ENCODE measurements around the gene NNMT.
A peak's percentile ranks its signal among the peaks of the same experiment; 100 is the strongest.
"Not testable (repeated sequence)": the region's sequence is repeated elsewhere in the genome, so short reads cannot be mapped to it uniquely, and the experiment has no call there.

The NNMT gene

GRCh38 chr11:114322934-114323333 is 26.7 kb downstream of the NNMT start:
- no peak overlapping the region for H3K4me3 ChIP-seq (replicated peaks; ENCODE audit: low read depth, low read length)
- DNase-seq (ENCODE audit: extremely low read depth, low read depth), result no peak
- TF ChIP-seq CTCF (IDR thresholded peaks at IDR 0.05; ENCODE audit: low read depth, low read length, missing control alignments), result no peak

GRCh38 chr11:114326151-114326550 is 30.0 kb downstream of the NNMT start:
- no peak for DNase-seq (ENCODE audit: extremely low read depth, low read depth)
- H3K4me3 ChIP-seq (replicated peaks; ENCODE audit: low read depth, low read length), result no peak overlapping the region
- TF ChIP-seq CTCF (IDR thresholded peaks at IDR 0.05; ENCODE audit: low read depth, low read length, missing control alignments), result no peak

- no peak for TF ChIP-seq CTCF (IDR thresholded peaks at IDR 0.05; ENCODE audit: low read depth, low read length, missing control alignments)
- H3K4me3 ChIP-seq (replicated peaks; ENCODE audit: low read depth, low read length), result no peak overlapping the region
- DNase-seq (ENCODE audit: extremely low read depth, low read depth), result no peak
These were observed 30.6 kb downstream of the NNMT start for GRCh38 chr11:114326776-114327175.

- TF ChIP-seq CTCF (IDR thresholded peaks at IDR 0.05; ENCODE audit: low read depth, low read length, missing control alignments), result no peak
- H3K4me3 ChIP-seq (replicated peaks; ENCODE audit: low read depth, low read length), result no peak overlapping the region
- no peak for DNase-seq (ENCODE audit: extremely low read depth, low read depth)
These were observed 34.2 kb downstream of the NNMT start for GRCh38 chr11:114330373-114330772.

GRCh38 chr11:114340311-114341131 is 44.3 kb downstream of the NNMT start:
- H3K4me3 ChIP-seq (replicated peaks; ENCODE audit: low read depth, low read length), result no peak overlapping the region
- peak; percentile 82 for TF ChIP-seq CTCF (IDR thresholded peaks at IDR 0.05; ENCODE audit: low read depth, low read length, missing control alignments)
- DNase-seq (ENCODE audit: extremely low read depth, low read depth), result peak; percentile 66

- not testable (repeated sequence) for DNase-seq (ENCODE audit: extremely low read depth, low read depth); H3K4me3 ChIP-seq (replicated peaks; ENCODE audit: low read depth, low read length)
These were observed 45.5 kb downstream of the NNMT start for GRCh38 chr11:114341667-114342066.

GRCh38 chr11:114342476-114342875 is 46.3 kb downstream of the NNMT start:
- no peak for TF ChIP-seq CTCF (IDR thresholded peaks at IDR 0.05; ENCODE audit: low read depth, low read length, missing control alignments)
- H3K4me3 ChIP-seq (replicated peaks; ENCODE audit: low read depth, low read length), result no peak overlapping the region
- DNase-seq (ENCODE audit: extremely low read depth, low read depth), result no peak

All from HFF-Myc (cell line).